H1 (cell line): ENCODE results near the gene RSF1. TPM values are rescaled to one million over a fixed set of nuclear protein-coding genes. Genes with fewer than 3 reads are reported as not detected.

Source experiments
- ATF3 ChIP-seq: IDR thresholded peaks from 2 replicates; pipeline ENCODE4 v1.6.1; 2011; ENCODE audit warnings: low read depth, mild to moderate bottlenecking, low read length; ENCODE audit not compliant: insufficient read depth
- CHD7 ChIP-seq: fragments of 300-600 bp; sonication (generic); IDR thresholded peaks from 2 replicates; pipeline ENCODE4 v1.7.1; 2012; ENCODE audit warnings: low read length, moderate library complexity, mild to moderate bottlenecking, inconsistent platforms; ENCODE audit not compliant: insufficient replicate concordance
- SP2 ChIP-seq: IDR thresholded peaks from 2 replicates; pipeline ENCODE4 v1.6.1; 2012; ENCODE audit warnings: mild to moderate bottlenecking, low read length, inconsistent platforms
- TCF12 ChIP-seq: IDR thresholded peaks from 2 replicates; pipeline ENCODE4 v1.6.1; 2011; ENCODE audit warnings: low read depth, mild to moderate bottlenecking, low read length
- polyA plus RNA-seq, 7 experiments: library from polyadenylated mRNA; depleted of rRNA in 3 of 7; stranded (reverse) in 5 of 7; unstranded in 2 of 7; fragments of >200 nt in 5 of 7; fragments of 200-250 nt in 2 of 7; gene quantifications; 1 replicate in 5 of 7; 2 replicates in 1 of 7; 4 replicates in 1 of 7; pipeline versions ENCODE4 v1.2.1 to v1.2.3, GENCODE V29; 2011 to 2013; ENCODE audit warnings: missing spikeins in 2 of 7, mixed read lengths in 2 of 7
- total RNA-seq: library from RNA; stranded (reverse); fragmentation: NEBNext Ultra II Directional; extraction: Animal tissue kit (Norgen Biotek cat#: 25700); gene quantifications from 2 replicates; pipeline ENCODE4 v1.2.1, GENCODE V29; 2021

RSF1 gene
- total and polyA plus RNA-seq, 2 of the 8 experiments (the other 6 are each of a cell fraction or from before 2014, with no cell fraction given) = 17.8 to 87.9 TPM

- TF ChIP-seq ATF3 (no peak), TCF12 (no peak), SP2 (no peak), CHD7 (no peak)
Measured at GRCh38 chr11:77854838-77855237, 34.3 kb upstream of the RSF1 start (continued).
